ENCODE measurements around the gene KRT85. TPM values are rescaled to one million over a fixed set of nuclear protein-coding genes. Genes with fewer than 3 reads are reported as not detected.

KRT85 gene
- total and polyA plus RNA-seq, 2 of the 4 experiments (the other 2 are of a cell fraction): not detected

GRCh38 chr12:52401926-52402325, 34.6 kb upstream of the KRT85 start:
- Histone ChIP-seq H4K8ac (ENCODE audit: low read depth in 2 of 2, low read length in 2 of 2) (no peak overlapping the region), H2AK9ac (replicated peaks; ENCODE audit: low read depth, low read length, poor library complexity) (no peak overlapping the region), H3K56ac (ENCODE audit: extremely low read depth, insufficient read depth, low read length) (no peak overlapping the region), H4K91ac (ENCODE audit: insufficient read depth, low read depth, low read length) (no peak overlapping the region), H3K4me2 (ENCODE audit: low read depth, low read length) (no peak overlapping the region), H3K9me1 (ENCODE audit: insufficient read depth, low read length) (no peaks in the 10 kb centered on the region), H3K4me3 (ENCODE audit: insufficient read depth, low read depth, low read length) (no peak overlapping the region), H2BK120ac (ENCODE audit: low read depth, low read length) (no peak overlapping the region), H3K9ac (ENCODE audit: low read depth, low read length) (no peak overlapping the region), H4K5ac (ENCODE audit: low read depth, low read length) (no peak overlapping the region), H2AFZ (replicated peaks; ENCODE audit: low read length, poor library complexity) (no peak overlapping the region), H3K36me3 (ENCODE audit: control insufficient read depth, insufficient read depth, low read length) (no peaks in the 10 kb centered on the region), H3K23ac (ENCODE audit: low read depth, low read length) (no peak overlapping the region), H3K4ac (ENCODE audit: low read depth, low read length) (no peak overlapping the region), H3K9me3 (ENCODE audit: control insufficient read depth, insufficient read depth, low read length) (no peaks in the 10 kb centered on the region), H3K14ac (replicated peaks; ENCODE audit: low read depth, low read length) (no peak overlapping the region), H3K27me3 (ENCODE audit: control insufficient read depth, insufficient read depth, low read length) (peaks cover 52% of the 10 kb centered on the region), H3K18ac (ENCODE audit: low read depth, low read length) (no peak overlapping the region), H3K4me1 (ENCODE audit: control insufficient read depth, insufficient read depth, low read length) (no peaks in the 10 kb centered on the region), H2BK15ac (ENCODE audit: low read depth, low read length) (no peak overlapping the region), H2BK20ac (ENCODE audit: low read depth, low read length) (no peak overlapping the region), H2BK5ac (ENCODE audit: low read depth, low read length, poor library complexity, severe bottlenecking) (no peak overlapping the region), H2AK5ac (ENCODE audit: low read depth, low read length) (no peak overlapping the region), H3K79me1 (ENCODE audit: low read depth in 1 of 2, low read length in 2 of 2) (no peaks in the 10 kb centered on the region), H4K20me1 (ENCODE audit: insufficient read depth, low read length) (no peaks in the 10 kb centered on the region), H3K27ac (ENCODE audit: insufficient read depth, low read length) (no peak overlapping the region)
- no TSS peak for BruUV-seq (replicated peaks)
- CTCF ChIA-PET: no interaction called here
- ATAC-seq (ENCODE audit: low read depth): no peak
- DNase-seq: no peak
- dilution Hi-C loops (cut with HindIII; ENCODE audit: low sequenced_read_pairs, unreplicated experiment) (no loop called here), intact Hi-C loops (cut with micrococcal nuclease) (no loop called here), in situ Hi-C loops (cut with MboI; ENCODE audit: low sequenced_read_pairs) (no loop called here)
- TF ChIP-seq MAZ (IDR thresholded peaks at IDR 0.05; ENCODE audit: borderline replicate concordance, low read depth, low read length): no peak
- no peak for TF ChIP-seq RAD21 (IDR thresholded peaks at IDR 0.05; ENCODE audit: low read length)
- TF ChIP-seq POLR2A (IDR thresholded peaks at IDR 0.05; ENCODE audit: low read depth, low read length): no peak
- TF ChIP-seq CTCF (conservative IDR thresholded peaks at IDR 0.05; ENCODE audit: low read depth, low read length): no peak
- no peak for TF ChIP-seq NFE2L2 (IDR thresholded peaks at IDR 0.05; ENCODE audit: low read depth, low read length)
- no peak for TF ChIP-seq MAFK (IDR thresholded peaks at IDR 0.05; ENCODE audit: low read depth, low read length)
- no peak for TF ChIP-seq CEBPB (IDR thresholded peaks at IDR 0.05; ENCODE audit: low read depth, low read length)
- TF ChIP-seq RFX5 (IDR thresholded peaks at IDR 0.05; ENCODE audit: low read depth, low read length): no peak
- no peak for TF ChIP-seq CHD1 (IDR thresholded peaks at IDR 0.05; ENCODE audit: low read depth, low read length)
- POLR2A ChIA-PET (ENCODE audit: unreplicated experiment): no interaction called here
- WGBS, 2 experiments (ENCODE audit: extremely low coverage in 2 of 2, insufficient read length in 1 of 2): no CpG with 5 or more reads among the region's 4 CpGs
